GM11168 (cell line): ENCODE data around the gene LGR6.

Experiments
- in situ Hi-C: fragments of 300-500 bp; cut with MboI; formaldehyde crosslinking; loops from one replicate; pipeline ENCODE4 v1.12.0; 2022; ENCODE audit warnings: low sequenced_read_pairs; ENCODE audit not compliant: unreplicated experiment

Gene LGR6

GRCh38 chr1:202280595-202280994, 87.0 kb downstream of the LGR6 start:
- in situ Hi-C loops: no loop called here

- in situ Hi-C loops: no loop called here
These were observed 87.9 kb downstream of the LGR6 start for GRCh38 chr1:202281316-202282024.

GRCh38 chr1:202282025-202282371, 88.4 kb downstream of the LGR6 start:
- in situ Hi-C loops: no loop called here

- in situ Hi-C loops: no loop called here
These were observed 89.1 kb downstream of the LGR6 start for GRCh38 chr1:202282596-202283283.

GRCh38 chr1:202283379-202283844, 89.8 kb downstream of the LGR6 start:
- in situ Hi-C loops: no loop called here

- in situ Hi-C loops: no loop called here
These were observed 90.4 kb downstream of the LGR6 start for GRCh38 chr1:202283991-202284390.

GRCh38 chr1:202285908-202286307, 92.3 kb downstream of the LGR6 start:
- in situ Hi-C loops: no loop called here

- in situ Hi-C loops: no loop called here
These were observed 93.1 kb downstream of the LGR6 start for GRCh38 chr1:202286622-202287097.

GRCh38 chr1:202287196-202287595, 93.6 kb downstream of the LGR6 start:
- in situ Hi-C loops: no loop called here

- in situ Hi-C loops: no loop called here
These were observed 94.6 kb downstream of the LGR6 start for GRCh38 chr1:202288177-202288576.

GRCh38 chr1:202289009-202289408, 95.4 kb downstream of the LGR6 start:
- in situ Hi-C loops: no loop called here

- in situ Hi-C loops: no loop called here
These were observed 97.4 kb downstream of the LGR6 start for GRCh38 chr1:202291001-202291400.

- in situ Hi-C loops: no loop called here
These were observed 98.5 kb downstream of the LGR6 start for GRCh38 chr1:202291961-202292712.

- in situ Hi-C loops: no loop called here
These were observed 99.2 kb downstream of the LGR6 start for GRCh38 chr1:202292773-202293172.

- in situ Hi-C loops: no loop called here
These were observed 100.0 kb downstream of the LGR6 start for GRCh38 chr1:202293569-202293968.

- in situ Hi-C loops: no loop called here
These were observed 108.6 kb downstream of the LGR6 start for GRCh38 chr1:202302166-202302565.

- in situ Hi-C loops: no loop called here
These were observed 110.8 kb downstream of the LGR6 start for GRCh38 chr1:202304375-202304774.

- in situ Hi-C loops: no loop called here
These were observed 111.6 kb downstream of the LGR6 start for GRCh38 chr1:202305168-202305567.

GRCh38 chr1:202306535-202307345, 113.1 kb downstream of the LGR6 start:
- in situ Hi-C loops: no loop called here

GRCh38 chr1:202310071-202310725, 116.6 kb downstream of the LGR6 start:
- in situ Hi-C loops: loop anchor here (5.0 kb wide), 1 partner anchor 103 kb away; no protein-coding TSS in a partner anchor
